Muscle of leg (tissue), 16 donors: Measurements from ENCODE around the gene TAS2R7. TPM values are rescaled to one million over a fixed set of nuclear protein-coding genes. Genes with fewer than 3 reads are reported as not detected.

ENCODE experiments used
- DNase-seq: peaks from one replicate; pipeline ENCODE4 v3.0.0; 2013
- H3K27ac ChIP-seq: one replicate; pipeline ENCODE4 v1.5.1; 2013; ENCODE audit warnings: mild to moderate bottlenecking, low read length, control low read depth
- H3K27me3 ChIP-seq: one replicate; pipeline ENCODE4 v1.6.1; 2013; ENCODE audit warnings: low read length; ENCODE audit not compliant: control insufficient read depth, insufficient read depth
- H3K36me3 ChIP-seq: one replicate; pipeline ENCODE4 v1.6.1; 2013; ENCODE audit warnings: low read length; ENCODE audit not compliant: control insufficient read depth, insufficient read depth
- H3K4me1 ChIP-seq: one replicate; pipeline ENCODE4 v1.6.1; 2013; ENCODE audit warnings: low read length; ENCODE audit not compliant: control insufficient read depth, insufficient read depth
- H3K4me3 ChIP-seq: one replicate; pipeline ENCODE4 v1.5.1; 2013; ENCODE audit warnings: low read length, control low read depth
- H3K9me3 ChIP-seq: replicated peaks from 2 replicates; pipeline ENCODE4 v1.6.1; 2013; ENCODE audit warnings: low read depth, low read length; ENCODE audit not compliant: control insufficient read depth
- WGBS: methylation state at CpG from one replicate; pipeline ENCODE4 v1.1.5; 2013; ENCODE audit warnings: missing lambda C conversion rate; ENCODE audit not compliant: insufficient coverage; 5-methylcytosine and 5-hydroxymethylcytosine counted together
- long read RNA-seq, 11 donors: transcript quantifications; one replicate each; lab custom pipeline, GENCODE V29; 2026
- polyA plus RNA-seq, 8 donors: library from polyadenylated mRNA; unstranded; fragments of 120-200 nt; gene quantifications; one replicate each; pipeline versions ENCODE4 v1.2.1 to v1.2.3, GENCODE V29; 2013; ENCODE audit warnings: inconsistent platforms in 1 of 8, low replicate concordance in 1 of 8; ENCODE audit not compliant: insufficient read length in 8 of 8, insufficient read depth in 1 of 8
- total RNA-seq: library from RNA; stranded (reverse); fragments of 120-200 nt; gene quantifications from one replicate; pipeline ENCODE4 v1.2.4, GENCODE V29; 2013

The TAS2R7 gene
- total RNA-seq (not detected), polyA plus RNA-seq (not detected)
- long read RNA-seq, donor 1, result 0 reads
- long read RNA-seq, donor 2, result 0 reads
- long read RNA-seq, donor 3, result 0 reads
- long read RNA-seq, donor 4, result 0 reads
- long read RNA-seq, donor 5, result 0 reads
- long read RNA-seq, donor 6, result 0 reads
- long read RNA-seq, donor 7, result 0 reads
- long read RNA-seq, donor 8, result 0 reads
- long read RNA-seq, donor 9, result 0 reads
- long read RNA-seq, donor 10, result 0 reads
- long read RNA-seq, donor 11, result 0 reads

GRCh38 chr12:10802587-10802986 is at the start of gene TAS2R7:
TSS of gene TAS2R7 (minus strand) at chr12:10802627. CDS start at chr12:10802570, 57 bp downstream.
- WGBS, result no CpG with 5 or more reads among the region's 4 CpGs
- no peaks in the 10 kb centered on the region for H3K27me3 ChIP-seq

GRCh38 chr12:10851243-10851858 is 48.9 kb upstream of the TAS2R7 start:
- H3K27me3 ChIP-seq, result no peaks in the 10 kb centered on the region
- peaks cover 10% of the 10 kb centered on the region for H3K36me3 ChIP-seq
- no peak overlapping the region for H3K4me3 ChIP-seq
- no peak for DNase-seq
- peaks cover 8% of the 10 kb centered on the region for H3K9me3 ChIP-seq
- no peak overlapping the region for H3K27ac ChIP-seq
- WGBS, result 100% methylated on average over 2 of the region's 4 CpGs
- no peaks in the 10 kb centered on the region for H3K4me1 ChIP-seq

More at GRCh38 chr12:10802587-10802986, at the start of gene TAS2R7:
- no peak within 1 kb of the TSS for H3K4me3 ChIP-seq
- H3K4me1 ChIP-seq, result no peaks in the 10 kb centered on the region
- no peak for DNase-seq
- H3K36me3 ChIP-seq, result no peaks in the 10 kb centered on the region
- H3K27ac ChIP-seq, result no peak within 1 kb of the TSS
- no peaks in the 10 kb centered on the region for H3K9me3 ChIP-seq

GRCh38 chr12:10849425-10849878 is 47.0 kb upstream of the TAS2R7 start, which contains the start of gene PRR4:
TSS of gene PRR4 (minus strand) at chr12:10849475. CDS start at chr12:10849437, 38 bp downstream.
- WGBS, result 100% methylated on average over 1 of the region's 4 CpGs
- Histone ChIP-seq H3K36me3 (peaks cover 5% of the 10 kb centered on the region), H3K4me3 (no peak within 1 kb of the TSS), H3K9me3 (no peaks in the 10 kb centered on the region), H3K4me1 (no peaks in the 10 kb centered on the region), H3K27me3 (no peaks in the 10 kb centered on the region), H3K27ac (no peak within 1 kb of the TSS)
- DNase-seq, result no peak

GRCh38 chr12:10847744-10848143 is 45.3 kb upstream of the TAS2R7 start:
- Histone ChIP-seq H3K36me3 (peaks cover 3% of the 10 kb centered on the region), H3K4me3 (no peak overlapping the region), H3K4me1 (no peaks in the 10 kb centered on the region), H3K9me3 (no peaks in the 10 kb centered on the region), H3K27ac (no peak overlapping the region), H3K27me3 (no peaks in the 10 kb centered on the region)
- no CpG with 5 or more reads among the region's 2 CpGs for WGBS
- peak; percentile 10 for DNase-seq

- H3K9me3 ChIP-seq, result no peaks in the 10 kb centered on the region
- H3K36me3 ChIP-seq, result peaks cover 3% of the 10 kb centered on the region
- H3K4me3 ChIP-seq, result no peak overlapping the region
- WGBS, result no CpG with 5 or more reads among the region's 2 CpGs
- H3K27ac ChIP-seq, result no peak overlapping the region
- no peaks in the 10 kb centered on the region for H3K4me1 ChIP-seq
- DNase-seq, result no peak
- no peaks in the 10 kb centered on the region for H3K27me3 ChIP-seq
Measured at GRCh38 chr12:10842862-10843261, 40.4 kb upstream of the TAS2R7 start.

GRCh38 chr12:10838461-10838860 is 36.0 kb upstream of the TAS2R7 start:
- no peak overlapping the region for H3K27ac ChIP-seq
- peaks cover 3% of the 10 kb centered on the region for H3K36me3 ChIP-seq
- H3K4me3 ChIP-seq, result no peak overlapping the region
- peaks cover 6% of the 10 kb centered on the region for H3K9me3 ChIP-seq
- no peaks in the 10 kb centered on the region for H3K4me1 ChIP-seq
- no peak for DNase-seq
- H3K27me3 ChIP-seq, result no peaks in the 10 kb centered on the region
- no CpG with 5 or more reads among the region's 3 CpGs for WGBS

GRCh38 chr12:10829994-10830393 is 27.6 kb upstream of the TAS2R7 start:
- H3K4me3 ChIP-seq, result no peak overlapping the region
- WGBS, result no CpG with 5 or more reads among the region's 1 CpG

GRCh38 chr12:10826258-10826657 is 23.8 kb upstream of the TAS2R7 start, which contains the start of gene TAS2R10:
TSS of gene TAS2R10 (minus strand) at chr12:10826358. CDS start at chr12:10826269, 89 bp downstream.
- Histone ChIP-seq H3K9me3 (no peaks in the 10 kb centered on the region), H3K4me3 (no peak within 1 kb of the TSS), H3K36me3 (no peaks in the 10 kb centered on the region), H3K27me3 (no peaks in the 10 kb centered on the region), H3K27ac (no peak within 1 kb of the TSS), H3K4me1 (no peaks in the 10 kb centered on the region)
- no CpG with 5 or more reads among the region's 3 CpGs for WGBS
- no peak for DNase-seq

More at GRCh38 chr12:10829994-10830393, 27.6 kb upstream of the TAS2R7 start:
- no peaks in the 10 kb centered on the region for H3K36me3 ChIP-seq
- H3K27me3 ChIP-seq, result no peaks in the 10 kb centered on the region
- no peaks in the 10 kb centered on the region for H3K9me3 ChIP-seq
- no peaks in the 10 kb centered on the region for H3K4me1 ChIP-seq
- H3K27ac ChIP-seq, result no peak overlapping the region
- no peak for DNase-seq

GRCh38 chr12:10824957-10825356 is 22.5 kb upstream of the TAS2R7 start:
- Histone ChIP-seq H3K4me3 (no peak overlapping the region), H3K4me1 (no peaks in the 10 kb centered on the region), H3K27ac (no peak overlapping the region), H3K36me3 (no peaks in the 10 kb centered on the region), H3K9me3 (no peaks in the 10 kb centered on the region), H3K27me3 (no peaks in the 10 kb centered on the region)
- 100% methylated on average over 1 of the region's 3 CpGs for WGBS
- DNase-seq, result no peak

- DNase-seq, result no peak
- WGBS, result no CpG with 5 or more reads among the region's 3 CpGs
- Histone ChIP-seq H3K27me3 (no peaks in the 10 kb centered on the region), H3K4me3 (no peak overlapping the region), H3K4me1 (no peaks in the 10 kb centered on the region), H3K9me3 (no peaks in the 10 kb centered on the region), H3K27ac (no peak overlapping the region), H3K36me3 (no peaks in the 10 kb centered on the region)
Measured at GRCh38 chr12:10811883-10812536, 9.6 kb upstream of the TAS2R7 start.
